ENCODE data around the gene UBTD2. TPM values are rescaled to one million over a fixed set of nuclear protein-coding genes. Genes with fewer than 3 reads are reported as not detected.
A peak's percentile ranks its signal among the peaks of the same experiment; 100 is the strongest.

UBTD2 gene
- polyA plus RNA-seq, 1 donor (not counting 4 experiments of a cell fraction or from before 2014, with no cell fraction given) = 16.2 TPM

- FAIRE-seq = no peak
- no peaks in the 10 kb centered on the region for H4K20me1 ChIP-seq (ENCODE audit: control insufficient read depth, extremely low read depth, insufficient read depth, low read length)
- dilution Hi-C loops (cut with MboI; ENCODE audit: extremely low pct_ligation_motif_present, low sequenced_read_pairs) = no loop called here
Measured at GRCh38 chr5:172325452-172325851, 41.9 kb upstream of the UBTD2 start.

GRCh38 chr5:172322028-172322965 lies 38.7 kb upstream of the UBTD2 start:
- peaks cover 10% of the 10 kb centered on the region for H3K4me1 ChIP-seq (ENCODE audit: control insufficient read depth, extremely low read depth, insufficient read depth, low read length)
- H4K20me1 ChIP-seq (ENCODE audit: control insufficient read depth, extremely low read depth, insufficient read depth, low read length) = no peaks in the 10 kb centered on the region
- dilution Hi-C loops (cut with MboI; ENCODE audit: extremely low pct_ligation_motif_present, low sequenced_read_pairs) = no loop called here
- peak overlapping the region; percentile 46 for H3K9ac ChIP-seq (ENCODE audit: control insufficient read depth, extremely low read depth, insufficient read depth, low read length)
- no peaks in the 10 kb centered on the region for H3K79me2 ChIP-seq (ENCODE audit: control insufficient read depth, insufficient read depth, low read length)
- H3K4me3 ChIP-seq (ENCODE audit: control insufficient read depth in 2 of 3, extremely low read depth in 1 of 3, insufficient read depth in 2 of 3, low read depth in 1 of 3, low read length in 3 of 3) = no peak overlapping the region
- H3K27ac ChIP-seq (ENCODE audit: control insufficient read depth, insufficient read depth, low read length) = peak overlapping the region; percentile 52
- DNase-seq (ENCODE audit: low read depth, low spot score) (no peak), FAIRE-seq (peak; percentile 79)
- H3K9me3 ChIP-seq (ENCODE audit: control insufficient read depth, low read depth, low read length) = no peaks in the 10 kb centered on the region
- H3K9me1 ChIP-seq (ENCODE audit: control insufficient read depth, extremely low read depth, insufficient read depth, low read length) = no peaks in the 10 kb centered on the region
- peak overlapping the region; percentile 66 for H2AFZ ChIP-seq (ENCODE audit: control insufficient read depth, low read length)
- TF ChIP-seq CTCF (optimal IDR thresholded peaks at IDR 0.05 in 1 of 3, IDR thresholded peaks at IDR 0.05 in 1 of 3, conservative IDR thresholded peaks at IDR 0.05 in 1 of 3; ENCODE audit: extremely low read depth in 1 of 3, insufficient read depth in 2 of 3, low read length in 3 of 3) (no peak), EZH2 (IDR thresholded peaks at IDR 0.05; ENCODE audit: low read length) (no peak)
- no peaks in the 10 kb centered on the region for H3K36me3 ChIP-seq (ENCODE audit: control insufficient read depth in 2 of 2, extremely low read depth in 1 of 2, insufficient read depth in 2 of 2, low read length in 2 of 2)
- H3K4me2 ChIP-seq (ENCODE audit: control insufficient read depth, extremely low read depth, insufficient read depth, low read depth, low read length) = peak overlapping the region; percentile 61
- H3K27me3 ChIP-seq (ENCODE audit: control insufficient read depth, extremely low read depth, insufficient read depth, low read length) = no peaks in the 10 kb centered on the region

More at GRCh38 chr5:172325452-172325851, 41.9 kb upstream of the UBTD2 start:
- Histone ChIP-seq H2AFZ (ENCODE audit: control insufficient read depth, low read length) (no peak overlapping the region), H3K4me3 (ENCODE audit: control insufficient read depth in 2 of 3, extremely low read depth in 1 of 3, insufficient read depth in 2 of 3, low read depth in 1 of 3, low read length in 3 of 3) (no peak overlapping the region), H3K27me3 (ENCODE audit: control insufficient read depth, extremely low read depth, insufficient read depth, low read length) (no peaks in the 10 kb centered on the region), H3K79me2 (ENCODE audit: control insufficient read depth, insufficient read depth, low read length) (no peaks in the 10 kb centered on the region), H3K4me2 (ENCODE audit: control insufficient read depth, extremely low read depth, insufficient read depth, low read depth, low read length) (no peak overlapping the region), H3K36me3 (ENCODE audit: control insufficient read depth in 2 of 2, extremely low read depth in 1 of 2, insufficient read depth in 2 of 2, low read length in 2 of 2) (no peaks in the 10 kb centered on the region), H3K27ac (ENCODE audit: control insufficient read depth, insufficient read depth, low read length) (no peak overlapping the region), H3K9me1 (ENCODE audit: control insufficient read depth, extremely low read depth, insufficient read depth, low read length) (no peaks in the 10 kb centered on the region), H3K9me3 (ENCODE audit: control insufficient read depth, low read depth, low read length) (no peaks in the 10 kb centered on the region), H3K9ac (ENCODE audit: control insufficient read depth, extremely low read depth, insufficient read depth, low read length) (no peak overlapping the region), H3K4me1 (ENCODE audit: control insufficient read depth, extremely low read depth, insufficient read depth, low read length) (peaks cover 10% of the 10 kb centered on the region)
- DNase-seq (ENCODE audit: low read depth, low spot score) = no peak
- TF ChIP-seq CTCF (optimal IDR thresholded peaks at IDR 0.05 in 1 of 3, IDR thresholded peaks at IDR 0.05 in 1 of 3, conservative IDR thresholded peaks at IDR 0.05 in 1 of 3; ENCODE audit: extremely low read depth in 1 of 3, insufficient read depth in 2 of 3, low read length in 3 of 3) (no peak), EZH2 (IDR thresholded peaks at IDR 0.05; ENCODE audit: low read length) (no peak)

All from keratinocyte (primary cell).